Measurements from ENCODE around the gene OTULIN.

Gene OTULIN

DNA sequence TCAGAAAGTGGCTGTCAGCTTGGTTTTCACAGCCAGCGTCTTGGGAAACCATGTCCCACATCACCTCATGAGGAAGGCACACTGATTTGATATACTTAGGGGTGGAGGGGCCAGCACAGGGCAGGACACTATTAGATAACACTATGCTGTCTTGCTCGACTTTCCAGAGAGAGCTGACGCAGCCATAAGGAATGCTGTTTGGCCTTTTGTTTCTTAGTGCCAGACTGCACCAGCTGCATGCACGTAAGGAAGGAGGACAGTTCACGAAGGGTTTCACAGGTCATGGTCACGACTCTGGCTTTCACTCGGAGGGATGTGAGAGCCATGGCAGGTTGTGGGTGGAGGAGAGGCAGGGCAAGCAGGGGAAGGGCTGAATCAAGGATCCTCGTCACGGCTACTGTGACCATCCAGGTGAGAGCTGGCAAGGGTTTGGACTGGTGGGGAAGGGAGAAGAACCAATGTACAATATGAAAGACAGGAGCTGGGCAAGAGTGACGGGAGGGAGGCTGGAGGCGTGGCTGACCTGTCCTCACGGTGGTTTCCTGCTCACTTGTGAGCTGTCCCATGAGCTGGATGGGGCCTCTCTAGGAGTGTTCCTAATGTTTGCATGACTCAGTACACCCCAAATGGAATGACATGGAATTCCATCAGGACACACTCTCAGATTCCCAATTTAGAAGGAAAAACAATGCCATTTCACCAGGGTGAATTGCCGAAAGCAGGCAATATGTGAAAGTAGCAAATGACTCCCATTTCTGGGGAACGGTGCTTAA, 61.7 kb downstream of the OTULIN start:
- no peak for DNase-seq (ENCODE audit: low spot score)
- TF ChIP-seq CTCF (IDR thresholded peaks at IDR 0.05; ENCODE audit: borderline replicate concordance, control extremely low read depth, extremely low read depth, insufficient read depth, missing control alignments) = no peak
- in situ Hi-C loops (cut with MboI; ENCODE audit: low sequenced_read_pairs, unreplicated experiment) = no loop called here

DNA sequence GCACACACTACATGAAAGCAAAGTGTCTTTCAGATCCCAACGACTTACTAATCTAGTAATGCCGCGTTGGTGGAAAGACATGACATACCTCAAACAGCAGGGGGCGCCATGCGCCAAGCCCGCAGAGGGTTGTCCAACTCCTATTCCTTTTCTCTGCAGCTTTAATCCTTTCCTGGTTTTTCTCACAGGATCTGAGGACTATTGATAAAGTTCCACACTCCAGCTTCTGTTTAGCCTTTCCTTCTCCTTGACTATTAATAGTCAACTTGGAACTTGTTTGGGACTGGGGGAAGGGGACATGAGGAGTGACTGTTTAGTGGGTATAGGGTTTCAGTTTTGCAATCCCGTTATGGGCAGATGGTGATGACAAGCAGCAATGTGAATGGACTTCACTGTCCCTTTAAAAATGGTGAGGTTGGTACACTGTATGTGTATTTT, 62.9 kb downstream of the OTULIN start:
- peak; percentile 81 for DNase-seq (ENCODE audit: low spot score)
- in situ Hi-C loops (cut with MboI; ENCODE audit: low sequenced_read_pairs, unreplicated experiment) = no loop called here

DNA sequence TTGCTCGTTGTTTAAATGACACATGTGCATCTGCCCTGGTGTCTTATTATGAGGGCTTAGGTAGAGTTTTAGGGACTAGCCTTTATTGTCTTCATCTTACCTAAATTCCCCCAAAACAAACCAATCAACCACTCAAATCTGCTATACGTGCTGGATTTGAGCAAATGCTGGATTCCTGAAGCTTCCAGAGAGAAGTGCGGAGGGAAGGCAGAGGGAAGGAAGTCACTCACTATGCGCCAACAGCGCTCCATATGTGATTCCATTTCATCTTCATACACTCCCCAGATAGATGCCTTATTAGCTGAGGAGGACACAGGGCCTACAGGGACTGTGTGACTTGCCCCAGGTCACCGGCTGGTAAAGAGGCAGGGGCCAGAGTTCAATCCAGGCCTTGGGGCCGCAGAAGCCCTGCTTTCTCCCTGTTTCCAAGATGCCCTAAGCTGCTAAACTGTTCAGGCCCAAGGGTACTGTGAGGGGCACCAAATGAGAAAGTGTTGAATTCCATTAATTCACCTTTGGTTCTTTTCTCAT, 63.5 kb downstream of the OTULIN start:
- in situ Hi-C loops (cut with MboI; ENCODE audit: low sequenced_read_pairs, unreplicated experiment) = no loop called here
- TF ChIP-seq CTCF (IDR thresholded peaks at IDR 0.05; ENCODE audit: borderline replicate concordance, control extremely low read depth, extremely low read depth, insufficient read depth, missing control alignments) = no peak
- DNase-seq (ENCODE audit: low spot score) = no peak

More for the DNA sequence above, 62.9 kb downstream of the OTULIN start:
- peak; percentile 85 for TF ChIP-seq CTCF (IDR thresholded peaks at IDR 0.05; ENCODE audit: borderline replicate concordance, control extremely low read depth, extremely low read depth, insufficient read depth, missing control alignments)

GRCh38 chr5:14728459-14728938, 64.0 kb downstream of the OTULIN start:
- no peak for TF ChIP-seq CTCF (IDR thresholded peaks at IDR 0.05; ENCODE audit: borderline replicate concordance, control extremely low read depth, extremely low read depth, insufficient read depth, missing control alignments)
- in situ Hi-C loops (cut with MboI; ENCODE audit: low sequenced_read_pairs, unreplicated experiment) = no loop called here
- DNase-seq (ENCODE audit: low spot score) = no peak

- no peak for TF ChIP-seq CTCF (IDR thresholded peaks at IDR 0.05; ENCODE audit: borderline replicate concordance, control extremely low read depth, extremely low read depth, insufficient read depth, missing control alignments)
- in situ Hi-C loops (cut with MboI; ENCODE audit: low sequenced_read_pairs, unreplicated experiment) = no loop called here
- no peak for DNase-seq (ENCODE audit: low spot score)
Measured at GRCh38 chr5:14729448-14730385, 65.2 kb downstream of the OTULIN start.

- in situ Hi-C loops (cut with MboI; ENCODE audit: low sequenced_read_pairs, unreplicated experiment) = no loop called here
Measured at GRCh38 chr5:14730466-14730865, 65.9 kb downstream of the OTULIN start.

More at GRCh38 chr5:14730466-14730865, 65.9 kb downstream of the OTULIN start:
- DNase-seq (ENCODE audit: low spot score) = no peak
- no peak for TF ChIP-seq CTCF (IDR thresholded peaks at IDR 0.05; ENCODE audit: borderline replicate concordance, control extremely low read depth, extremely low read depth, insufficient read depth, missing control alignments)
